Measurements from ENCODE around the gene MRM2. TPM values are rescaled to one million over a fixed set of nuclear protein-coding genes. Genes with fewer than 3 reads are reported as not detected.
A peak's percentile ranks its signal among the peaks of the same experiment; 100 is the strongest.

MRM2 gene
- total RNA-seq, 1 donor from 2014 or later = 25.3 TPM

DNA sequence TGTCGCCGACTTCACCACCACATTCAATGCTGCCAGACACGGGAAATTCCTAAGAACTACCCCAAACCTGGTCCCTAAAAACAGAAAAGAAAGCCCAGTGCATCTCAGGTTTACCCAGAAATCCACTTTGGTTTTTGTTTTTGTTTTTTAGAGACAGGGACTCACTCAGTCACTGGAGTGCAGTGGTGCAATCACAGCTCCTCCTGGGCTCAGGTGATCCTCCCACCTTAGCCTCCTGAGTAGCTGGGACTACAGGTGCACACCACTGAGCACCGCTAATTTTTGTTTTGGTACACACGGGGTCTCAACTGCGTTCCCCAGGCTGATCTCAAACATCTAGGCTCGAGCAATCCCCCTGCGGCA, 32.1 kb downstream of the MRM2 start:
- Mint-ChIP-seq H3K4me1 (peaks cover 10% of the 10 kb centered on the region), H3K36me3 (peaks cover 50% of the 10 kb centered on the region), H3K9me3 (no peaks in the 10 kb centered on the region), H3K4me3 (no peak overlapping the region), H3K27ac (no peak overlapping the region), H3K27me3 (ENCODE audit: low read depth) (no peaks in the 10 kb centered on the region)
- DNase-seq (ENCODE audit: low spot score in 2 of 2, unreplicated experiment in 2 of 2) = no peak
- TF ChIP-seq, protein P1, sequence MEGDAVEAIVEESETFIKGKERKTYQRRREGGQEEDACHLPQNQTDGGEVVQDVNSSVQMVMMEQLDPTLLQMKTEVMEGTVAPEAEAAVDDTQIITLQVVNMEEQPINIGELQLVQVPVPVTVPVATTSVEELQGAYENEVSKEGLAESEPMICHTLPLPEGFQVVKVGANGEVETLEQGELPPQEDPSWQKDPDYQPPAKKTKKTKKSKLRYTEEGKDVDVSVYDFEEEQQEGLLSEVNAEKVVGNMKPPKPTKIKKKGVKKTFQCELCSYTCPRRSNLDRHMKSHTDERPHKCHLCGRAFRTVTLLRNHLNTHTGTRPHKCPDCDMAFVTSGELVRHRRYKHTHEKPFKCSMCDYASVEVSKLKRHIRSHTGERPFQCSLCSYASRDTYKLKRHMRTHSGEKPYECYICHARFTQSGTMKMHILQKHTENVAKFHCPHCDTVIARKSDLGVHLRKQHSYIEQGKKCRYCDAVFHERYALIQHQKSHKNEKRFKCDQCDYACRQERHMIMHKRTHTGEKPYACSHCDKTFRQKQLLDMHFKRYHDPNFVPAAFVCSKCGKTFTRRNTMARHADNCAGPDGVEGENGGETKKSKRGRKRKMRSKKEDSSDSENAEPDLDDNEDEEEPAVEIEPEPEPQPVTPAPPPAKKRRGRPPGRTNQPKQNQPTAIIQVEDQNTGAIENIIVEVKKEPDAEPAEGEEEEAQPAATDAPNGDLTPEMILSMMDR (IDR thresholded peaks at IDR 0.05; ENCODE audit: unreplicated experiment) = no peak

DNA sequence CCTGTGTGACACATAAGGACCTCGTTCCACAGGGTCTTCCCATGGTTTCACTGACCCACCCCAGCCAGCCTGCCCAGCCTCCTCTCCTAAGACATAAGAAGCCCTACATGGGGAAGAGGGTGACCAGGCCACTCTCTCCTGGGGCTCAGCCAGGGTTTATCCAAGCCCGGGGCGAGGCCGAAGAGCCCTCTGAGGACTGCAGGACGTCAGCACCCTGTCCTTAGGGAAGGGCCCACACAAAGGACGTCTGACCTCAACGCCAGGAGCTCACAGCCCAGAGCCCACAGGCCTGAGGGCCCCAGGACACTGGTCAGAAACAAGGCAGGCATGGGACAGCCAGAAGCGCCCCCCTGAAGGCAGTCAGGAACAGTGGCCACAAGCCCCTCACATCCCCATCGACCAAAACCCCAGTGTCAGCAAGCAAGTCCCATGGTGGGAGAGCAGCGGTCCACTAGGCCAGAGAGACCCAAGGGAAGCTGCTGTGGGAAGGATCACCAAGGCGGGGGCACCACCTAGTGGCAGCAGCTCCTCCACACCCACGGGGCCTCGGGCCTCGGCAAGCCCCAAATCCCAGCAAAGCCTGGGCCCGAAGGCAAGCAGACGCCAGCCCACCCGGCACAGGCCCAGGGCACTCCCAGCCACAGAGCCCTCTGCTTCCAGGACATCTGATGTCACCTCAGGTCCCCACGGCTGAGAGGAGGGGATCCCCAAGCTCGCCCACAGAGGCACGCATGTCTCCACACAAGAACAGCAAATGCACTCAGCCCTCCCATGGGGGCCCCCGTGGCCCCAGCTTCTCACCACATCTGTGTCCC, 32.7 kb downstream of the MRM2 start:
- TF ChIP-seq, protein P1 (IDR thresholded peaks at IDR 0.05; ENCODE audit: unreplicated experiment) = peak; percentile 69
- Mint-ChIP-seq H3K27ac (no peak overlapping the region), H3K9me3 (no peaks in the 10 kb centered on the region), H3K36me3 (peaks cover 47% of the 10 kb centered on the region), H3K4me1 (peaks cover 16% of the 10 kb centered on the region), H3K4me3 (no peak overlapping the region), H3K27me3 (ENCODE audit: low read depth) (no peaks in the 10 kb centered on the region)
- peak; percentile 58 to 81 for DNase-seq (ENCODE audit: low spot score in 2 of 2, unreplicated experiment in 2 of 2)

DNA sequence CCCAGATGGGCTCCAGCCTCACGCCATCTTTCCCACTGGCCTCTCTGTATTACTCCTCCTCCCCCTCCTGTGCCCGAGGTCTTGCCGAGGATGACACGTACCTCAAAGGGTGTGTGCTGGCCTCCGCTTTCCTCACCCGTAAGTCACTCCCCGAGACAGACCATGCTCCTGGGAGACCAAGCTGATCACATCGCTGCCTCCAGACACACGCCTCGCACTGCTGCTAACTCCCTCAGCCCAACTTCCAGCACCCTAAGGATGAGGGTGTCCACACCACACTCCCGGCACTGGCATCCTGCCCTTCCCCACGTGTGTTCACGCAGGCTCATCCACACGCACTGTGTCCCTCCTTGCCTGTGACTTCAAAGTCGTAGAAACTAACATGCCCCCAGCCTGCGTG, 33.3 kb downstream of the MRM2 start:
- H3K36me3 Mint-ChIP-seq = peaks cover 41% of the 10 kb centered on the region
- H3K4me1 Mint-ChIP-seq = peaks cover 22% of the 10 kb centered on the region
- no peak for DNase-seq (ENCODE audit: low spot score in 2 of 2, unreplicated experiment in 2 of 2)
- no peaks in the 10 kb centered on the region for H3K27me3 Mint-ChIP-seq (ENCODE audit: low read depth)
- H3K27ac Mint-ChIP-seq = no peak overlapping the region
- TF ChIP-seq, protein P1 (IDR thresholded peaks at IDR 0.05; ENCODE audit: unreplicated experiment) = no peak
- H3K9me3 Mint-ChIP-seq = no peaks in the 10 kb centered on the region
- no peak overlapping the region for H3K4me3 Mint-ChIP-seq

DNA sequence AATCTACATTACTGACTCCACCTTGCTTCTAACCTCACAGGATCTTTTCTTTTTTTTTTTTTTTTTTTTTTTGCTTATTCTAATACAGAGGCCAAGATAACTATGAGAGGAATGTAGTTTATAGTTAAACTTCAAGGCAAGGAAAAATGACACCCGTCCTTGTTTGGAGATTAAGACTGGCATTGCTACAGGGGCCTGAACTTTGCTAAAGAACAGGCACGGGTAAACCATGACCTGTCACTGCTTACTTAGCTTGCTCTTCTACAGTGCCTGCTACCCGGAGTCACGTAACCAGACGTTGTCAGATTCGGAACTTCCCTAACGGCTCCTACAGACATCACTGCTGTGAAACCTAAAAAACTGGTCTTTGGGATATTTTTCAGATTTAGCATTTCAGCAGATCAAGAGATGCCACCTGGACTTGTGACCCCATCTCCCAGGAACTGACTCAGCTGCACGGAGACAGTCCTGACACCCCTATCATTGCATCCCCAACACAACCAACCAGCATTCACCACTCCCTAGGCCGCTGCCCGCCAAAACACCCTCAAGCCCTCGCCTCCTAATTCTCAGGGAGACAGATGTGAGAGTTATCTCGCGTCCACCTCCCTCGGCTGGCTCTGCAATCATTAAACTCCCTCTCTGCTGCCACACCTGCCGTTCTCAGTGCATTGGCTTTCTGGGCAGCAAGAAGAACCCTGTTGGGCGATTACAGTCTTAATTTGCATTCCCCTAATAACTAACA, 36.8 kb downstream of the MRM2 start:
- H3K27ac Mint-ChIP-seq = peak overlapping the region; percentile 79

DNA sequence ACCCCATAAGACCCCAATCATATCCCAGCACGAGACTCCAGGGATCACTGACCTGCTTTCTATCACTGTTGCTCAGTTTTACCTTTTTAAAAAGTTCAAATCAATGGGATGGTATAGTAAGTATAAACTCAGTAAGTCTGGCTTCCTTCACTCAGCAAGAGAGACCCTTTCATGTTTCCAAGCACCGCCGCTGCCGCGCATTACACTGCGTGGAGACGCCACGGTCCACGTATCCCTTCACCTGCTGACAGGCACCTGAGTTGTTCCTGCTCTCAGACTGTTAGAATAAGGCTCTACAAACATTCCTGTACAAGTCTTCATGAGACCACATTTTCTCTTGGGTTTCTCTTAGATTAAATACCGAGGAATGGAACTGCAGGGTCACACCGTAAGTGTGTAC, 37.6 kb downstream of the MRM2 start:
- DNase-seq (ENCODE audit: low spot score in 2 of 2, unreplicated experiment in 2 of 2) = no peak
- H3K4me3 Mint-ChIP-seq = no peak overlapping the region
- peaks cover 26% of the 10 kb centered on the region for H3K36me3 Mint-ChIP-seq
- no peaks in the 10 kb centered on the region for H3K27me3 Mint-ChIP-seq (ENCODE audit: low read depth)
- H3K9me3 Mint-ChIP-seq = no peaks in the 10 kb centered on the region
- TF ChIP-seq, protein P1 (IDR thresholded peaks at IDR 0.05; ENCODE audit: unreplicated experiment) = no peak
- H3K27ac Mint-ChIP-seq = peak overlapping the region; percentile 79
- H3K4me1 Mint-ChIP-seq = peaks cover 32% of the 10 kb centered on the region

More for the DNA sequence above, 36.8 kb downstream of the MRM2 start:
- peaks cover 32% of the 10 kb centered on the region for H3K4me1 Mint-ChIP-seq
- H3K9me3 Mint-ChIP-seq = no peaks in the 10 kb centered on the region
- DNase-seq (ENCODE audit: low spot score in 2 of 2, unreplicated experiment in 2 of 2) = no peak
- peaks cover 24% of the 10 kb centered on the region for H3K36me3 Mint-ChIP-seq
- no peaks in the 10 kb centered on the region for H3K27me3 Mint-ChIP-seq (ENCODE audit: low read depth)
- no peak overlapping the region for H3K4me3 Mint-ChIP-seq
- TF ChIP-seq, protein P1 (IDR thresholded peaks at IDR 0.05; ENCODE audit: unreplicated experiment) = no peak
